Neural cell (in vitro differentiated cells): ENCODE measurements around the gene KSR2. TPM values are rescaled to one million over a fixed set of nuclear protein-coding genes. Genes with fewer than 3 reads are reported as not detected.

ENCODE experiments used
- H2AFZ ChIP-seq: fragments of 200-600, 300-800 bp; sonication (generic), shearing (Covaris generic); 2 replicates; pipeline ENCODE4 v1.6.0; 2014; ENCODE audit warnings: low read depth, mild to moderate bottlenecking, antibody characterized with exemption, low read length, moderate library complexity
- H3F3A ChIP-seq: fragments of 200-600 bp; shearing (Covaris generic); 2 replicates; pipeline ENCODE4 v1.6.1; 2016; ENCODE audit warnings: mild to moderate bottlenecking, moderate library complexity, mixed read lengths, antibody characterized with exemption, low read length; ENCODE audit not compliant: insufficient read depth, poor library complexity, severe bottlenecking
- H3K27ac ChIP-seq: fragments of 200-600, 300-800 bp; sonication (generic), shearing (Covaris generic); 2 replicates; pipeline ENCODE4 v1.5.1; 2014; ENCODE audit warnings: mild to moderate bottlenecking, low read length, moderate library complexity
- H3K27me3 ChIP-seq: fragments of 300-800, 200-600 bp; sonication (generic), shearing (Covaris generic); 2 replicates; pipeline ENCODE4 v1.6.0; 2014; ENCODE audit warnings: mild to moderate bottlenecking, low read depth, low read length, moderate library complexity; ENCODE audit not compliant: insufficient read depth
- H3K36me3 ChIP-seq: fragments of 300-800, 200-600 bp; sonication (generic), shearing (Covaris generic); 2 replicates; pipeline ENCODE4 v1.5.1; 2014; ENCODE audit warnings: mild to moderate bottlenecking, antibody characterized with exemption, low read length, moderate library complexity; ENCODE audit not compliant: insufficient read depth
- H3K4me2 ChIP-seq: fragments of 300-800, 200-600 bp; sonication (generic), shearing (Covaris generic); 2 replicates; pipeline ENCODE4 v1.6.0; 2014; ENCODE audit warnings: mild to moderate bottlenecking, low read length
- H3K4me3 ChIP-seq: fragments of 300-800, 200-600 bp; sonication (generic), shearing (Covaris generic); 2 replicates; pipeline ENCODE4 v1.5.1; 2014; ENCODE audit warnings: mild to moderate bottlenecking, low read length, moderate library complexity
- H3K79me2 ChIP-seq: fragments of 200-600 bp; shearing (Covaris generic); replicated peaks from 2 replicates; pipeline ENCODE4 v1.6.0; 2014; ENCODE audit warnings: mild to moderate bottlenecking, low read length, moderate library complexity; ENCODE audit not compliant: insufficient read depth
- H3K9ac ChIP-seq: fragments of 300-800, 200-600 bp; sonication (generic), shearing (Covaris generic); 2 replicates; pipeline ENCODE4 v1.6.1; 2016; ENCODE audit warnings: mild to moderate bottlenecking, low read length, mixed read lengths
- H3K9me2 ChIP-seq: fragments of 200-600 bp; shearing (Covaris generic); 2 replicates; pipeline ENCODE4 v1.6.1; 2016; ENCODE audit warnings: mild to moderate bottlenecking, low read length, mixed read lengths; ENCODE audit not compliant: insufficient read depth
- H3K9me3 ChIP-seq: fragments of 200-600, 300-800 bp; sonication (generic), shearing (Covaris generic); 2 replicates; pipeline ENCODE4 v1.6.1; 2016; ENCODE audit warnings: mild to moderate bottlenecking, mixed run types, low read length, moderate library complexity, mixed read lengths
- H4K20me1 ChIP-seq: fragments of 200-600 bp; shearing (Covaris generic); 2 replicates; pipeline ENCODE4 v1.6.1; 2016; ENCODE audit warnings: mild to moderate bottlenecking, mixed run types; ENCODE audit not compliant: insufficient read depth
- EP300 ChIP-seq: fragments of 450-650 bp; conservative IDR thresholded peaks from 2 replicates; pipeline ENCODE4 v1.6.1; 2014; ENCODE audit warnings: antibody characterized with exemption, mild to moderate bottlenecking, moderate library complexity; ENCODE audit not compliant: poor library complexity, severe bottlenecking
- EZH2 ChIP-seq: fragments of 200-600, 300-800 bp; shearing (Covaris generic), sonication (generic); IDR thresholded peaks from 2 replicates; pipeline ENCODE4 v1.6.1; 2014; ENCODE audit warnings: antibody characterized with exemption, low read length, borderline replicate concordance, mild to moderate bottlenecking; ENCODE audit not compliant: insufficient read depth, poor library complexity, severe bottlenecking
- MXI1 ChIP-seq: fragments of 450-650 bp; conservative IDR thresholded peaks from 2 replicates; pipeline ENCODE4 v1.6.1; 2014; ENCODE audit warnings: antibody characterized with exemption, mild to moderate bottlenecking; ENCODE audit not compliant: poor library complexity, severe bottlenecking
- POLR2AphosphoS5 ChIP-seq: IDR thresholded peaks from 2 replicates; pipeline ENCODE4 v1.6.1; 2012
- RAD21 ChIP-seq: fragments of 450-650 bp; conservative IDR thresholded peaks from 2 replicates; pipeline ENCODE4 v1.6.1; 2014; ENCODE audit warnings: antibody characterized with exemption, mild to moderate bottlenecking, moderate library complexity
- SMC3 ChIP-seq: fragments of 450-650 bp; conservative IDR thresholded peaks from 2 replicates; pipeline ENCODE4 v1.6.1; 2014; ENCODE audit warnings: antibody characterized with exemption, mild to moderate bottlenecking, moderate library complexity; ENCODE audit not compliant: poor library complexity
- TAF1 ChIP-seq: IDR thresholded peaks from 2 replicates; pipeline ENCODE4 v1.6.1; 2012; ENCODE audit warnings: low read depth
- polyA plus RNA-seq: library from polyadenylated mRNA; depleted of rRNA; stranded (reverse); fragments of >200 nt; gene quantifications from 2 replicates; pipeline ENCODE4 v1.2.3, GENCODE V29; 2014
- TF ChIP-seq, protein P1 (sequence below): fragments of 450-650 bp; IDR thresholded peaks from 2 replicates; pipeline ENCODE4 v1.5.1; 2014; ENCODE audit warnings: antibody characterized with exemption, mild to moderate bottlenecking, moderate library complexity; ENCODE audit not compliant: poor library complexity, severe bottlenecking
- TF ChIP-seq, protein P2 (sequence below): IDR thresholded peaks from 2 replicates; pipeline ENCODE4 v1.6.1; 2012; ENCODE audit warnings: borderline replicate concordance

The KSR2 gene
- polyA plus RNA-seq, 1 donor from 2014 or later, result 3.0 TPM

DNA sequence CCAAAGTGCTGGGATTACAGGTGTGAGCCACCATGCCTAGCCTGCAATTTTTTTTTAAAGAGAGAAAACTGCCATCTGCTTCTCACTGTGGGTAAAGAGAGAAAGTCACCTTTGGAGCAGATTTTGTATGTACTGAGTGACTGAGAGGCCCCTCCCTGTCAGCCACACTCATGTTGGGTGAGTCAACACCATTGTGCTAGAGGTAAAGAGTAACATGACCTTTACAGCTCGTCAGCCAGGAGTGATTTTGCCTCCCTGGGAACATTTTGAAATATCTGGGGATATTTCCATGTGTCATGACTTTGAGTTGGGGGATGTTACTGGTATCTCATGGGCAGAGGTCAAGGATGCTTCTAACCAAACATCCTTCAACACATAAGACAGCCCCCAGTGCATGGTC is 115.2 kb downstream of the KSR2 start:
- H3K9me2 ChIP-seq, result no peaks in the 10 kb centered on the region
- H3F3A ChIP-seq, result no peaks in the 10 kb centered on the region
- H3K4me2 ChIP-seq, result no peak overlapping the region
- H3K4me3 ChIP-seq, result no peak overlapping the region
- H2AFZ ChIP-seq, result no peak overlapping the region
- H3K27ac ChIP-seq, result no peak overlapping the region
- no peak overlapping the region for H3K9ac ChIP-seq
- H3K9me3 ChIP-seq, result no peaks in the 10 kb centered on the region
- no peaks in the 10 kb centered on the region for H3K79me2 ChIP-seq
- H3K27me3 ChIP-seq, result no peaks in the 10 kb centered on the region
- H3K36me3 ChIP-seq, result no peaks in the 10 kb centered on the region
- H4K20me1 ChIP-seq, result no peaks in the 10 kb centered on the region
- TF ChIP-seq TAF1, result no peak
- no peak for TF ChIP-seq EZH2
- TF ChIP-seq MXI1, result no peak
- no peak for TF ChIP-seq POLR2AphosphoS5
- no peak for TF ChIP-seq EP300
- TF ChIP-seq, protein P1, sequence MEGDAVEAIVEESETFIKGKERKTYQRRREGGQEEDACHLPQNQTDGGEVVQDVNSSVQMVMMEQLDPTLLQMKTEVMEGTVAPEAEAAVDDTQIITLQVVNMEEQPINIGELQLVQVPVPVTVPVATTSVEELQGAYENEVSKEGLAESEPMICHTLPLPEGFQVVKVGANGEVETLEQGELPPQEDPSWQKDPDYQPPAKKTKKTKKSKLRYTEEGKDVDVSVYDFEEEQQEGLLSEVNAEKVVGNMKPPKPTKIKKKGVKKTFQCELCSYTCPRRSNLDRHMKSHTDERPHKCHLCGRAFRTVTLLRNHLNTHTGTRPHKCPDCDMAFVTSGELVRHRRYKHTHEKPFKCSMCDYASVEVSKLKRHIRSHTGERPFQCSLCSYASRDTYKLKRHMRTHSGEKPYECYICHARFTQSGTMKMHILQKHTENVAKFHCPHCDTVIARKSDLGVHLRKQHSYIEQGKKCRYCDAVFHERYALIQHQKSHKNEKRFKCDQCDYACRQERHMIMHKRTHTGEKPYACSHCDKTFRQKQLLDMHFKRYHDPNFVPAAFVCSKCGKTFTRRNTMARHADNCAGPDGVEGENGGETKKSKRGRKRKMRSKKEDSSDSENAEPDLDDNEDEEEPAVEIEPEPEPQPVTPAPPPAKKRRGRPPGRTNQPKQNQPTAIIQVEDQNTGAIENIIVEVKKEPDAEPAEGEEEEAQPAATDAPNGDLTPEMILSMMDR, result no peak
- TF ChIP-seq SMC3, result no peak

DNA sequence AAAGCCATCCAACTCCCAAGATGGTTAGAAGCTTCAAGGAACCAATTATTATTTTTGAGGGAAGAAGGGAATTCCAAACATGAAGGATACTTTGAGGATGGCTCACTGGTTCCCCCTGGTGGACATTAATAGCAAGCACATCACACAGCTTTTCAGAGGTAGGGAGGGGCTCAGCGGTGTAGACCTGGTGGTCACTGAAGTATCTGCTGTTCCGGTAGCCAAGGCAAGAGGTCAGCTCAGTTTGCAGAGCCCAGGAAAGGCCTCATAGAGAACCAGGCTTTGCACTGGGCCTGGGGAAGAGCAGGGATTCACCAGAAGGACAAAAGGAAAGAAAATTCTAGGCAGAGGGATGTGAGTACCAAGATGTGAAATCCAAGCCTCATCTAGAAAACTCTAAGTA is 118.7 kb downstream of the KSR2 start:
- Histone ChIP-seq H3F3A (no peaks in the 10 kb centered on the region), H3K27me3 (no peaks in the 10 kb centered on the region), H4K20me1 (no peaks in the 10 kb centered on the region), H3K9me3 (no peaks in the 10 kb centered on the region), H3K9me2 (no peaks in the 10 kb centered on the region), H3K4me2 (no peak overlapping the region), H3K79me2 (no peaks in the 10 kb centered on the region), H3K9ac (no peak overlapping the region), H3K4me3 (no peak overlapping the region), H2AFZ (no peak overlapping the region), H3K27ac (no peak overlapping the region), H3K36me3 (no peaks in the 10 kb centered on the region)
- TF ChIP-seq TAF1 (no peak), EP300 (no peak), SMC3 (peak; percentile 77), RAD21 (peak; percentile 66)
- TF ChIP-seq, protein P1, result peak; percentile 75
- TF ChIP-seq, protein P2, sequence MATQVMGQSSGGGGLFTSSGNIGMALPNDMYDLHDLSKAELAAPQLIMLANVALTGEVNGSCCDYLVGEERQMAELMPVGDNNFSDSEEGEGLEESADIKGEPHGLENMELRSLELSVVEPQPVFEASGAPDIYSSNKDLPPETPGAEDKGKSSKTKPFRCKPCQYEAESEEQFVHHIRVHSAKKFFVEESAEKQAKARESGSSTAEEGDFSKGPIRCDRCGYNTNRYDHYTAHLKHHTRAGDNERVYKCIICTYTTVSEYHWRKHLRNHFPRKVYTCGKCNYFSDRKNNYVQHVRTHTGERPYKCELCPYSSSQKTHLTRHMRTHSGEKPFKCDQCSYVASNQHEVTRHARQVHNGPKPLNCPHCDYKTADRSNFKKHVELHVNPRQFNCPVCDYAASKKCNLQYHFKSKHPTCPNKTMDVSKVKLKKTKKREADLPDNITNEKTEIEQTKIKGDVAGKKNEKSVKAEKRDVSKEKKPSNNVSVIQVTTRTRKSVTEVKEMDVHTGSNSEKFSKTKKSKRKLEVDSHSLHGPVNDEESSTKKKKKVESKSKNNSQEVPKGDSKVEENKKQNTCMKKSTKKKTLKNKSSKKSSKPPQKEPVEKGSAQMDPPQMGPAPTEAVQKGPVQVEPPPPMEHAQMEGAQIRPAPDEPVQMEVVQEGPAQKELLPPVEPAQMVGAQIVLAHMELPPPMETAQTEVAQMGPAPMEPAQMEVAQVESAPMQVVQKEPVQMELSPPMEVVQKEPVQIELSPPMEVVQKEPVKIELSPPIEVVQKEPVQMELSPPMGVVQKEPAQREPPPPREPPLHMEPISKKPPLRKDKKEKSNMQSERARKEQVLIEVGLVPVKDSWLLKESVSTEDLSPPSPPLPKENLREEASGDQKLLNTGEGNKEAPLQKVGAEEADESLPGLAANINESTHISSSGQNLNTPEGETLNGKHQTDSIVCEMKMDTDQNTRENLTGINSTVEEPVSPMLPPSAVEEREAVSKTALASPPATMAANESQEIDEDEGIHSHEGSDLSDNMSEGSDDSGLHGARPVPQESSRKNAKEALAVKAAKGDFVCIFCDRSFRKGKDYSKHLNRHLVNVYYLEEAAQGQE, result peak; percentile 20
